HG02981 (cell line): Measurements from ENCODE around the gene ZNF804B.

Source experiments
- ATAC-seq: cut with Tn5 transposase; IDR thresholded peaks from one replicate; pipeline ENCODE4 v1.9.1; 2021; ENCODE audit warnings: mild to moderate bottlenecking, moderate library complexity; ENCODE audit not compliant: unreplicated experiment

Gene ZNF804B

DNA sequence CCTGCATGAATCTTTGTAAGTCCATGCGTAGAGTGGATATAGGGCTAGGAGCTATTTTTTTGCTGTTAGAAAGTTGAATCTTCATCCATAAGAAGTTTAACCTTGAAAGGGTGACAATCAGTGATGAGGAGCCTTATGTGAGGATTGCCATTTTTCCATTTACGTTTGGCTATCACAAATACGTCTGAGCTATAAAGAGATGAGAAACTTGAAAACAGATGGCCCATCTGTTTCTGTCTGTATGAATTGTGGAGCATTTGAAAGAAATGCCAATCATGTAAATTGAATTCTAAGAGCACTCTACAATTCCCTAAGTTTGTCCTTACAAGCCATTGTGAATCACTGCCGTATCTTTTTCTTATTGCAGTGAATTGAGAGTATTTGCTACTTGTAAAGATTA lies 205.9 kb downstream of the ZNF804B start:
- ATAC-seq, result no peak

DNA sequence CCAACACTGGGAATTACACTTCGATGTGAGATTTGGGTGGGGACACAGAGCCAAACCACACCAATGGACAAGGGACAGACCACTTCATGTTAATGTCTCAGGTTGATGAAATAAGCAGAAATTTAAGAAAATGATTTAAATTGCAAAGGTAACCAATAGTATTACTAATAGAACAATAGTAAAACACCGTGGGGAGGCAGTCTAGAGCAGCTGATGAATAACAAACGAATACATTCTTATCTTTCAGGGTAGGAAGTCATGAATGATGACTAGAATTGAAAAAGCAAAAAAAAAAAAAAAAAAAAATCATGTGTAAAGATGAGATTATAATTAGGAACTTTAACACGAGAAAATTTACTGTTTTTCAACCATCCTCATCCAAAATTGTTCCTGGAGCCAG lies 207.9 kb downstream of the ZNF804B start:
- no peak for ATAC-seq

DNA sequence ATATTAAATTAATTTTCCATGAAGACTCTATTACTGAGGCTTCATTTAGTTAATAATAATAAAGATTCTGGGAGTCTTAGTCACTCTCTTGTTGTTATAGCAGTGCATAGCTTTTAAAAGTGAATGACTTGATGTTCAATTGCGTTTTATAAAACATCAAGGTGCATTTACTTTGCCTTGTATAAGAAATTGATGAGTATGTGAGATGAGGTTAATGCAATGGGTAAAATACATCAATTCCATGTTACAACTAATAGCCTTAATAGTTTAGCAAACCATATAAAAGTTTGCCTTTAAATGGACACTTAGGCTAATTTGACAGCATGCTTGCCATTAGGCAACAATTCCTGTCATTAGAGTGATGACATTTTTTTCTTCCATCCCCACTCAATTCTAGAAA lies 209.7 kb downstream of the ZNF804B start:
- no peak for ATAC-seq

DNA sequence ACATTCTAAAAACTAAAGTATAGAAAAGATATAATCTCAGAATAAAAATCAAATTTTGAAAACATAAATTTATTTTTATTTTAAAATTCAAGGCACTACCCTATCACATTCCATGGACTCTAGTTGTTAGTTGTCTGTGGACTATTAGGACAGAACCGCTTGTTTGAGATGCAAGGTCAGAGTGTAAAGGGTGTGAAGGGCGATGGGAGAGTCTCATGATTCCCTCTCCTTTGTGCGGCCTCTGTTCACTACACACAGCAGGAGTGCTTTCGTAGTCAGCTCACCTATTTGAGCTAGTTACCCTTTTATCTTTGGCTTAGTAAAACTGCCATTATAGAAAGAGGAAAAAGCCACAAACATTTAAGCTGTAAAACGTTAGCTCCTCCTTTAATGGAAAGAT lies 225.8 kb downstream of the ZNF804B start:
- no peak for ATAC-seq

DNA sequence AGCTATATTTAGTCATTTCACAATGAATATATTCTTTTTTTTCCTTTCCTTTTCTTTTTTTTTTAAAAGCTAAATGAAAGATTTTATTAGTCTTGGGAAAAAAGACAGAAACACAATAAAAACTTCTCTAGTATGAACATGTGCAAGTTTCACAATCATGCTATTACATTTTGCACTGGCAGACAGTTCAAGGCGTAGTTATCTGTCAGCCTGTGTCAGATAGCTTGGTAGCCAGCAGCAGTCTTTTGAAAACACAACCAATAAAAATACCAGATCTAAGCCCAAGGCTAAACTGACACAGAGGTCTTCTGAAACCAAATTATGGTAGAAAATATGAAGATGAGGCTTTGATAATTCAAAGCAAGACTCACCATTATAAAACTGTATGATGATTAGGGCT lies 241.8 kb downstream of the ZNF804B start:
- no peak for ATAC-seq

DNA sequence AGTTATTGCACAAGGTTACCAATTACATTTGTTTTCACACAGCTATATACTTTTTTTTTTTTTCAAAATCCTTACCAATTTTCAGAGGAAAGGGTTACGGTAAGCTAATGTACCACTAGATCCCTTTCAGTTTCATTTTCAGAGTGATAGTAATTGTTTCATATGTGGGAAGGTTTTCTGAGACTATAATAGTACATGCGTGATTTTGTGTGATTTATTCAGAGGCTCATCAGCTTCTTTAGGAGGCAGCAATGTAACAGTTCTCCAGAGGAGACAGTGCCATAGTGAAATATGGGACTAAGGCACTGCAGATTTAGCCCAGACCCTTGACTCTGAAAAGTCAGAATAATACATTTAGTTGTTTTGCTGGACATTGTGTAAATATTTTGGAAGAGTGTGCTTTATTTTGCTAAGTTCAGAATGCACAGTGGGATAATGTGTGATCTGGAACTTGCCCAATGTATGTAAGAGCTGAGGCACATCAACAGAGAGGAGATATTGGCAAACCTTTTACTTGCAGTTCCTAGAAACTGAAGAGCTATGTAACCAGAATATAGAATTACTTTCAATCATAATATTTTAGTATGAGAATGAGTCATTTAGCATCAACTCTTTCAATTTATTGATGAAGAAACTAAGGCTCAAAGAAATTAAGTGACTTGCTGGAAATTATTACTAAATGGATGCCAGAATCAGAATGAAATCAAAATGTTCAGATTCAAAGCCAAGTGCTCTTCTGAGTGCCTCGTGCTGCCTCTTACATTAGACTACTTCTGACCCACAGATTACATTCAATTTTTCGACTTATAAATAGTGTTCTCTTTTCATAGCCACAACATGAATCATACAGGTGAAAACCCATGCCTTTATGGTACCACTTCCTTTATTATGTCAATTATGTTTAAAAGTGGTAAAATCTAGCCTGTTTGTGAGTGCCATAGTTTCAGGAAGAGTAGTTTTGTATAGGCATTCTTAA lies 243.8 kb downstream of the ZNF804B start:
- ATAC-seq, result peak; percentile 70

DNA sequence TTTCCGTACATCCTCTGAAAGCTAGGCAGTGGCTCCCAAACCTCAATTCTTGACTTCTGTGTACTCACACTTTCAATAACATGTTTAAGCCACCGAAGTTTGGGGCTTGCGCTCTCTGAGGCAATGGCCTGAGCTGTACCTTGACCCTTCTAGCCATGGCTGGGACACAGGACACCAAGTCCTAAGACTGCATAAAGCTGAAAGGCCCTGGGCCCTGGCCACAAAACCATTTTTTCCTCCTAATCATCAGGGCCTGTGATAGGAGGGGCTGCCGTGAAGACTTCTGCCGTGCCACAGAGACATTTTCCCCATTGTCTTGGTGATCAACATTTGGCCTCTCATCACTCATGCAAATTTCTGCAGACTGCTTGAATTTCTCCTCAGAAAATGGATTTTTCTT lies 252.5 kb downstream of the ZNF804B start:
- no peak for ATAC-seq

DNA sequence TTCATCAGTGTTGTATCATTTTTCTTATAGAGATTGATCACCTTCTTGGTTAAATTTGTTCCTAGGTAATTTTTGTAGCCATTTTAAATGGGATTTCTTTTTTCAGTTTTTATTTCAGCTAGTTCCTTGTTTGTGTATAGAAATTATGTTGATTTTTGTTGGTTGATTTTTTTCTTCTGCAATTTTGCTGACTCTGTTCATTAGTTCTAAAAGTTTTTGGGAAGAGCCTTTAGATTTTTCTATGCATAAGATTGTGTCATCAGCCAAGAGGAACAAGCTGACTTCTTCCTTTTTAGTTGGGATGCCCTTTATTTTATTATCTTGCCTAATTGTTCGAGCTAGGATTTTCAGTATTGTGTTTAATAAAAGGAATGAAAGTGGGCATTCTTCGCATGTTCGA lies 258.2 kb downstream of the ZNF804B start:
- ATAC-seq, result no peak

DNA sequence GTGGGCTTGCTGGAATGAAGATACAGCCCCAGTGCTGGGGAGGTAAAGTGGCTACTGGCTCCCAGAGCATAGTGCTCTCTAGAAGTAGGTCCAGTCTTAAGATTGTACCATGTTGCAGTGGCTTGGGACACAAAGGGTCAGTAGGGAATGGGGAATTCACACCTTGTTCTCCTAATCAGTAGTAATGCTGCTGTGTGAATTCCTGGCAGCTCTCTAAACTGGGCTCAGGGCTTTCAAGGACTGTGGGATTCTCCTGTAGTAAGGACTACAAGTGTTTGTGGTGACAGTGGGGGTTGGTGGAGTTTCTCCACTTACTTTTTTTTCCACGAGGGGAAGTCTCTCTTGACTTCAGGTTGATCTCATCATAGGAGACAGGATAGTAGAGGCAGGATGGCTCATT lies 262.2 kb downstream of the ZNF804B start:
- ATAC-seq, result no peak

DNA sequence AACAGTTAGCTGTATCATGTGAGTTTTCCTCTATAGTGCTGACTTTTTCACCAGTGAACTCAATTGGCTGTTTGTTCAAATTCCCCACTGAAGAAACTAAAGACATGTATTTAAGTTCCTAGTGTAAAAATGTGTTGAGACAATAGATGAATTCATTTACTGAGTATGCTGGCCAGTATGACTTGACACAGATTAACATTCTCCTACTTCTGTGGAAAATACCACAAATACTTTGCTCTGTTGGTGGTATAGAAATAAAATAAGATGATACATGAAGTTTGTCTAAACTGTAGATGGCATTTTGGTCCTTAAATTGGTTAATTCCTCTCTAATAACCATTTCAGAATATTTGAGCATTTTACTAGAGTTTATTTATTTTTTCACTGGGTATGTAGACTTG lies 263.7 kb downstream of the ZNF804B start:
- no peak for ATAC-seq

DNA sequence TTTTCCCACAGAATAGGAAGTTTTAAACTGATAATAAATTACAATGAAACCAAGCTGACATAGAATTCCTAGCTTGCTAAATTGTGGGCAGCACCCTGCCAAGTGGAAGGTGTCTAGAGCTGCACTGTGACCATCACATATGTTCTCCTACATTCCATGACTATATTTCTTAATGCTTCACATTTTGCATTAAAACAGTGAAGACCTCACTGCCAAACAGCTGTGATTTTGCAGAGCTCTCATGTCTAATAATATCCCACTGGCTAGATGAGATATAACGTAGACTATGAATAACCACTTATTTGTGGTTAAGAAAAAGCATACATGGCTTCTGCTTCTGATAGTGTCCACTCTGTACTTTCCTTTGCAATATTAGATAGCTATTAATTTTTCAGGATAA lies 264.4 kb downstream of the ZNF804B start:
- no peak for ATAC-seq

DNA sequence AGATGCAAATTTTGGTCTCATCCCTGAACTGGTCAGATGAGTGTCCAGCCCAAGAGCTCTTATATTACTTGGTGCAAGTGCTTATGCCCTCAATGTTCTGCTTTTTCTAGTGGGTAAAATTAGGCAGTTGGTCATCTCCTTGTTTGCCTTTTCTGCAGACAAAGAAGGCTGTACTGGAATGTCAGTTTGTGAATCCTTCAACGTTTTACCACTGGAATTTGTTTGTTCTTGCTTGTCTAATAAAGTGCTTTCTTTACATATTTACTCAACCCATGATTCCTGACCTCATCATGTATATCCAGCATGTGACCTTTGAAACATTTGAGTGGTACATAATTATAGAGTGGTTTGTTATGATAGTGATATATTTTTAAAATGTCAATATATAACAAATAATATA lies 268.3 kb downstream of the ZNF804B start:
- ATAC-seq, result no peak

DNA sequence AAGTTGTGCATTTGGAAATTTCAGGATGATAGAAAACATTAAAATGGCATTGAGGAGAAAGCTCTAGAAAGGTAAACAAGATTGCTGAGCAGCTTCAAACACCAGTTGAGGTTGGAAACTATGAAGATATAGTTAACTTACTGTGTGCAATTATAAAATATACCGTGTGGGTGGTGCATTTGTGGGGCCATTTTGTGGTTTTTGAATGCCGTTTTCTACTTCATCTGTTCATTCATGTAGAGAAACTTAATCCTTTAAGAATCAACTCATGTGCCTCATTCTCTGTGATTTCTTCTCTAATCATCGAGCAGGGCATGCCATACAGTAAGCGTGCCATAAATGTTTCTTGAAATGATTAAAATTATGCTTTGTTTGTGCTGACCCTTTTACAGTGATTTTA lies 268.8 kb downstream of the ZNF804B start:
- ATAC-seq, result no peak

DNA sequence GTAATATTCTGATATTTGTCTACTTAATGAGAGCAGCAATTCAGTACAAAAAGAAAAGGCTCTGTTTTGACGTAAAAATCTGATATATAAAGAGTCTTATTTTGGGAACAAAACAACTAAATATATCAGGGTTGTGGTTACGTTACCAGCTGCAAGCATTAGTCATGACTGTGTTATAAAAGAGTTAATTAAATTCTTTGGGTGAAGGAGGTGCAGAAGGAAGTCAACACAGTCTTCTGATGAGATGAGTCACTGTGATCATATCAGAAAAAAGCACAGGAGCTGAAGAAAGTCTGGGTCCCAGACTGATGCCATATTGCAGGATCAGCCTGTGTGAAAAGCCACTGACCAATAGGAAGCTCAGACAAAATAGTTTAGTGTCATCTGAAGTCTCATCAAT lies 270.4 kb downstream of the ZNF804B start:
- no peak for ATAC-seq

DNA sequence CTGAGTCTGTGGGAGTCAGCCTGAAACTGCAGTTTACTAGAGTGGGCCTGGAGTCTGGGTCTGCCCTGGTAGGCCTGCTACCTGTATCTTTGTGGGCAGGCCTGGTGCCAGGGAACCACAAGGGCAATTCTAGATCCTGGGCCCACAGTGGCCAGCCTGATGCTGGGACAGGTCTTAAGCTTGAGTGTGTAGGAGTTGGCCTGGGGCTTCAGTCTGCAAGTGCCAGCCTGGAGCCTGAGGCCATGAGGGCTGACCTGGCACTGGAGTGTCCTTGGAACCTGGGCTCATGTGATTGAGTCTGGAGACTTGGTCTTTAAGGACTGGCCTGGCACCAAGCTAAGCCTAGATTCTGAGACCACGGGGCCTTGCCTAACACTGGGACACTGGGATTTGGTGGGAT lies 281.7 kb downstream of the ZNF804B start:
- no peak for ATAC-seq

DNA sequence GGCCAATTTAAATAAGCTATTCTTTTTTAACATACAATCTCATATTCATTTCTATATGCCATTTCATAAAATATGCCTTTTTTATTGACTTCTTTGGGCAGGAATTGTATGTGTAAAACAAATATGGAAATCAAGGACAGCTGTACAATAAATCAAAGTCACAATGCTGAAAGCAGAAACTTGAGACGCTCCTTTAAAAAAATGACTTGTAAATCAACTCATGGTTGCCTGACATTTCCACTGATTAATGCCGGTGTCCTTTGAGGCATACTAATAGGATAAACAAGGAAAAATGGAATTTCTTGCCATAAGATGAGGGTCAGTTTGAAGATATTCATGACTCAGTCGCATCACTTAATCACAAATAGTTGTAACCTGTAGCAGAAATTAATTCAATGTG lies 283.4 kb downstream of the ZNF804B start:
- ATAC-seq, result no peak

DNA sequence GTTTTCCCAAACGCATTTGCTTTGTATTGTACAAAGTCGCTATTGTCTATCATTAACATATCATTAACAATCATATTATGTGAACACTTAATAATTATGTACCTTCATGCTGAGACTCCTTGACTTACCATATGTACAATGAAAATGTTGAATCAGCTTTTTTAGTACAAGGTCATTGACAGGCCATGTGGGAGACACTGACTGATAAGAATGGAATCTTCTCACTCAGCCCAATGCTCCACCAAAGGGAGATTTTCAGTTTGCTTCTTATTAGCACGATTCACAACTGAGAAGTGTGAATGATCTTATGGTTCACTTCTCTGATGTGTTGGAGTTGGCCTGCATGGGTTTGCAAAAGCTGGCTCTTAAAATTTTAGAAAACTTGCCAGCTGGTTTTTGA lies 289.5 kb downstream of the ZNF804B start:
- no peak for ATAC-seq

DNA sequence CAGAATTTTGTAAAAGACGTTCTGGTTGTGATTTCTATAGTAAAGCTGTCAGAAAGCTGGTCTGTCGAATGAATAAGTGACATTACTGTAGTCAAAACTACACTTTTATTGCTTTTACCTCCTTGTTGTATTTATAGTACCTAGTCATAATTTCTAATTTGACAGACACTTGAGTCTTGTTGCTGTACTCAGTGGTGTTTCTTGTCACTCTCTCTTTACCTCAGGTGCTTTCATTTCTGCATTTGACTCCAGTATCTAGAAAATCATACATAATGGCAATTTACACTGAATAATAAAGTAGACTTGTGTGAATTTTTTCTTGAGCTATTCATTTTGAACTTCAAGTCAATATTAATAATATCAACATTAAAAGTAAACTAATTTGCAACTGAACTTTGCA lies 293.6 kb downstream of the ZNF804B start:
- ATAC-seq, result no peak

DNA sequence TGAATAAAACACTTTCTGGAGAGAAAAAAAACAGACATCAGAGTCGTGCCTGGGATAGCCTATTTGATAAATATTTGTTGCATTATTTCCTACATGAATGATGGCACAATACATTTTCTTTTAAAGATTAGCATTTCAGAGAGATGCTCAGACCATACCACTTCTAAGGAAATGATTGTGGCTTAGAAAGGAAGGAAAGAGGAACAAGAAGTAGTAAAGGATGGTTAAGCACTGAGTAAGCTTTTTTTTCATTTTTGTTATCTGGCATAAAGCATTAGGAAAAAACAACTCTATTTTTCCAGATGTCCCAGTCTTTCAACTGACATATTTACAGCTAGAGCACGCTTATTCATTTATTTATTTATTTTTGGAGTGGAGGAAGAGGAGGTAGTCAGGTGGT lies 294.9 kb downstream of the ZNF804B start:
- no peak for ATAC-seq

DNA sequence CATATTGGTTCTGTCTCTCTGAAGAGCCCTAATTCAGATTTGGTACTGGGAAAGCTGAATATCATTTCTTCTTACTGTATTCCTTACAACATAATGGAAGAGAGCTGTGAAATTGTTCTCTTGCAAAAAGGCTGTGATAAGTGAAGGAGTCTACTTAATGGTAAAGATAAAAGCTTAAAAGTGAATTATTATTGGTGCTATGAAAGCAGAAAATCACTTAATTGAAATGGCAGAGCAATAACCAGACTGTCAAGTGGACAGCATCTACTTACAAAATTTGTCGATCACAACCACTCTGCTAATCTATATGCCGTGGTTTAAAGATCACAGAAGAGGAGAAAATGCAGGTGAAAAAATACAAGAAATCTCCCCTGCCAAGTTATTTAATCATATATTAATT lies 300.7 kb downstream of the ZNF804B start:
- ATAC-seq, result no peak

DNA sequence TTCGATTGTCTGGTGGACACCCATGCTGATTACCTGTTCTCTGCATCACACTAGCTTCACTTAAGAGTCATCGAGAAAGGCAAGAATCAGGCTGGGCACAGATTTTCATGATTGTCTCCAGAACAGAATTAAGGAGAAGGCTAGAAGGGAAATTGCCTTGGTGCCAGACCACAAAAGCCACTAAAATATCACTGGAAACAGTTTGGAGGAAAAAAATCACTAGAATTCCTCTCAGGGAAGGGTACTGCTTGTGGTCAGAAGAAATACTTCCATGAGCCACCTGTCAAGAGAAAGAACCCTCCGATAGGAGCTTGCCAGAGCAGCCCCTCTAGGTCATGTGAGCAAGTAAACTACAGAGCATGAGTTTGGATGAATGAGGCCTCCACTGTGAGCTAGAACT lies 305.3 kb downstream of the ZNF804B start:
- no peak for ATAC-seq

DNA sequence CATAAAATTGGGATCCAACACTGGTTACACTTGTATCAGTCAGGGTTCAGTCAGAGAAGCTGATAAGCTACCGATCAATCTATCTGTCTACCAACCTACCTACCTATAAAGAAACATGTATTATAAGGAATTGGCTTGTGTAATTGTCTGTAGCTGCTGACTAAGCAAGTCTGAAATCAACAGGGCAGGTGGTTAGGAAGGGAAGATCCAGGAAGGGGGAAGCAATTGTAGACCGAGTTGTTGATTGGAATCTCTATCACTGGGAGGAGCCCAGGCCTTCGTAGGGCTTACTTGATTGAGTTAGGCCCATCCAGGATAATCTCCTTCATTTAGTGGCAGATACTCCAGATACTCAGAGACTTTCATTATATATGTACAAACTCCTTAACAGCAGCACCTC lies 307.5 kb downstream of the ZNF804B start:
- no peak for ATAC-seq

DNA sequence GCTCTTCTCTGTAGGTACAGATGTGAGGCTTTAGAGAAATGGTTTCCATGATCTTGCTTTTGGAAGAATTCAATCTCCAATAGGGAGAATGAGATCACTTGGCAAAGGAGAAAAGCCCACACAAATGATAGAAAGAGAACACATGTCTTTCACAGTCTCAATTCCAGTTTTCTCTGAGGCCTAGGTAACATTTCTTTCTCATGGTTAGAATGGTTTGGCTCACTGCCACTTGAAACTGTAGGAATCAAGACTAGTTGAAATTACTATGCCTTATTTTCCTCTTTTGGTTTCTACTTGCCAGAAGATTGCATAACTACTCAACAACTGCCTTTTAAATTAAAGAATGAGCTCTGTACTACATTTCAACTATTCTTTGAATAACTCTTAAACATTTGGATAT lies 312.6 kb downstream of the ZNF804B start:
- ATAC-seq, result no peak
